GM12891 (cell line): ENCODE measurements around the gene DPP10.

Experiments
- POLR2A ChIP-seq: IDR thresholded peaks from 2 replicates; pipeline ENCODE4 v1.6.1; 2011; ENCODE audit warnings: low read depth, low read length, control low read depth
- POLR2AphosphoS5 ChIP-seq: IDR thresholded peaks from 2 replicates; pipeline ENCODE4 v1.6.1; 2011; ENCODE audit warnings: low read depth, low read length, control low read depth

DNA sequence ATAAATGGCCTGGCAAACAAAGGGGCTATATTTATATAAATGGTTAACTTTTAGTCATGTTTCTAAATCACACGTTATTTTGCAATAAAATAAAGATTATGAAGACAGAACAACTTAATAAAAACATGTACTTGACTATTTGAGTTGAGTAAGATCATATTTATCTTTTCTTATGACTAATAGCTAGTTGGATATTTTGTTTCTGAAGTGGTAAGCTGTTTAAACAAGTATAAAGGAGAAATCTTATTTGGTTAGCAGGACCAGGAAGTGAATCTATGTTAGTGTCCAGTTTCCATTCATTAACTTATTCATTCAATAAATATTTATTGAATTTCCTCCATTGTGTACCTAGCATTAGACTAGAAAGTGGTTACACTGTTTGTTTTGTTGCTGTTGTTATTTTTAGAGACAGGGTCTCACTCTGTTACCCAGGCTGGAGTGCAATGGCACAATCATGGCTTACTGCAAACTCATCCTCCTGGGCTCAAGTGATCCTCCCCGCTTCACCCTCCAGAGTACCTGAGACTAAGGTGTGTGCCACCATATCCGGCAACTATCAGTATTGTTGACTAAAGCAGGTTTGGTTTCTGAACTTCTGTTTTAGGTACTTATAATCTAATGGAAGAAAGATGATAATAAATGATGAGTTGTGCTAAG, 312.6 kb downstream of the DPP10 start:
- TF ChIP-seq POLR2A (no peak), POLR2AphosphoS5 (no peak)
